Astrocyte (in vitro differentiated cells and primary cell): ENCODE measurements around the gene HS6ST3. TPM values are rescaled to one million over a fixed set of nuclear protein-coding genes. Genes with fewer than 3 reads are reported as not detected.

ENCODE experiments used
- DNase-seq: peaks from one replicate; pipeline ENCODE4 v3.0.0-alpha.2; 2010; ENCODE audit warnings: low read depth
- FAIRE-seq: peaks from 2 replicates; lab custom pipeline; 2011; peaks lifted over from hg19 to GRCh38; lab: Jason Lieb, UNC
- H2AFZ ChIP-seq: 2 replicates; pipeline ENCODE4 v1.6.0; 2012; ENCODE audit warnings: low read depth, low read length, inconsistent platforms
- H3K27ac ChIP-seq: 2 replicates; pipeline ENCODE4 v1.5.1; 2011; ENCODE audit warnings: low read depth, low read length, inconsistent platforms
- H3K27me3 ChIP-seq: 2 replicates; pipeline ENCODE4 v1.6.0; 2011; ENCODE audit warnings: low read length, inconsistent platforms; ENCODE audit not compliant: insufficient read depth
- H3K36me3 ChIP-seq: 2 replicates; pipeline ENCODE4 v1.5.1; 2011; ENCODE audit warnings: low read length, inconsistent platforms; ENCODE audit not compliant: insufficient read depth
- H3K4me1 ChIP-seq: 2 replicates; pipeline ENCODE4 v1.5.1; 2011; ENCODE audit warnings: low read length, inconsistent platforms; ENCODE audit not compliant: insufficient read depth
- H3K4me2 ChIP-seq: 2 replicates; pipeline ENCODE4 v1.6.0; 2012; ENCODE audit warnings: low read length, inconsistent platforms
- H3K4me3 ChIP-seq: 2 replicates; pipeline ENCODE4 v1.5.1; 2011; ENCODE audit warnings: low read depth, mild to moderate bottlenecking, low read length, inconsistent platforms; ENCODE audit not compliant: insufficient read depth
- H3K79me2 ChIP-seq: 2 replicates; pipeline ENCODE4 v1.6.0; 2012; ENCODE audit warnings: mild to moderate bottlenecking, low read length, inconsistent platforms; ENCODE audit not compliant: insufficient read depth
- H3K9ac ChIP-seq: 2 replicates; pipeline ENCODE4 v1.6.0; 2012; ENCODE audit warnings: mild to moderate bottlenecking, low read length, inconsistent platforms
- H3K9me3 ChIP-seq: 2 replicates; pipeline ENCODE4 v1.5.1; 2012; ENCODE audit warnings: low read depth, mild to moderate bottlenecking, low read length, inconsistent platforms; ENCODE audit not compliant: insufficient read depth
- H4K20me1 ChIP-seq: 2 replicates; pipeline ENCODE4 v1.6.0; 2012; ENCODE audit warnings: low read length, inconsistent platforms; ENCODE audit not compliant: insufficient read depth
- H3K27ac Mint-ChIP-seq: one replicate; pipeline ENCODE4 v1.8.0; 2021; ENCODE audit warnings: mild to moderate bottlenecking, mixed read lengths; ENCODE audit not compliant: unreplicated experiment
- H3K27me3 Mint-ChIP-seq: one replicate; pipeline ENCODE4 v1.8.0; 2021; ENCODE audit warnings: low read depth, mixed read lengths; ENCODE audit not compliant: unreplicated experiment
- H3K36me3 Mint-ChIP-seq: one replicate; pipeline ENCODE4 v1.8.0; 2021; ENCODE audit warnings: low read depth, mixed read lengths; ENCODE audit not compliant: unreplicated experiment
- H3K4me1 Mint-ChIP-seq: one replicate; pipeline ENCODE4 v1.8.0; 2021; ENCODE audit warnings: low read depth, mixed read lengths; ENCODE audit not compliant: unreplicated experiment
- H3K4me3 Mint-ChIP-seq: one replicate; pipeline ENCODE4 v1.8.0; 2021; ENCODE audit warnings: mild to moderate bottlenecking, moderate library complexity, mixed read lengths; ENCODE audit not compliant: unreplicated experiment
- H3K9me3 Mint-ChIP-seq: one replicate; pipeline ENCODE4 v1.8.0; 2021; ENCODE audit warnings: mild to moderate bottlenecking, mixed read lengths; ENCODE audit not compliant: unreplicated experiment
- CTCF ChIP-seq: IDR thresholded peaks from 2 replicates; pipeline ENCODE4 v1.5.1; 2011; ENCODE audit warnings: low read depth, mild to moderate bottlenecking, inconsistent platforms, low read length, moderate library complexity; ENCODE audit not compliant: insufficient read depth
- EZH2 ChIP-seq: IDR thresholded peaks from 2 replicates; pipeline ENCODE4 v1.6.1; 2012; ENCODE audit warnings: mild to moderate bottlenecking, low read length, inconsistent platforms; ENCODE audit not compliant: insufficient read depth
- total RNA-seq: library from RNA; stranded (reverse); gene quantifications from 2 replicates; pipeline ENCODE4 v1.2.1, GENCODE V29; 2021

HS6ST3 gene
- total RNA-seq, 1 donor from 2014 or later, result 0.07 TPM

- no peaks in the 10 kb centered on the region for H3K79me2 ChIP-seq
- no peaks in the 10 kb centered on the region for H3K36me3 Mint-ChIP-seq
- TF ChIP-seq CTCF (no peak), EZH2 (no peak)
- H3K4me3 ChIP-seq, result no peak overlapping the region
- no peak overlapping the region for H2AFZ ChIP-seq
- H3K4me3 Mint-ChIP-seq, result no peak overlapping the region
- H3K27me3 ChIP-seq, result no peaks in the 10 kb centered on the region
- no peak overlapping the region for H3K4me2 ChIP-seq
- no peaks in the 10 kb centered on the region for H3K9me3 ChIP-seq
- H3K4me1 ChIP-seq, result no peaks in the 10 kb centered on the region
- no peak overlapping the region for H3K27ac ChIP-seq
- no peak for DNase-seq
- FAIRE-seq, result no peak
- H3K9ac ChIP-seq, result no peak overlapping the region
- H3K27ac Mint-ChIP-seq, result no peak overlapping the region
- H3K4me1 Mint-ChIP-seq, result no peaks in the 10 kb centered on the region
- H3K27me3 Mint-ChIP-seq, result no peaks in the 10 kb centered on the region
- H4K20me1 ChIP-seq, result no peaks in the 10 kb centered on the region
- no peaks in the 10 kb centered on the region for H3K36me3 ChIP-seq
- H3K9me3 Mint-ChIP-seq, result no peaks in the 10 kb centered on the region
These were observed 768.4 kb downstream of the HS6ST3 start for GRCh38 chr13:96858133-96858826.

GRCh38 chr13:96860882-96861281, 771.0 kb downstream of the HS6ST3 start:
- Mint-ChIP-seq H3K36me3 (no peaks in the 10 kb centered on the region), H3K4me1 (no peaks in the 10 kb centered on the region)
- FAIRE-seq, result no peak

More at GRCh38 chr13:96860882-96861281, 771.0 kb downstream of the HS6ST3 start:
- no peak overlapping the region for H3K4me3 Mint-ChIP-seq
- Histone ChIP-seq H4K20me1 (no peaks in the 10 kb centered on the region), H2AFZ (no peak overlapping the region), H3K36me3 (no peaks in the 10 kb centered on the region), H3K4me1 (no peaks in the 10 kb centered on the region), H3K27ac (no peak overlapping the region), H3K9me3 (no peaks in the 10 kb centered on the region), H3K9ac (no peak overlapping the region), H3K4me3 (no peak overlapping the region), H3K79me2 (no peaks in the 10 kb centered on the region), H3K4me2 (no peak overlapping the region), H3K27me3 (no peaks in the 10 kb centered on the region)
- H3K27ac Mint-ChIP-seq, result no peak overlapping the region
- TF ChIP-seq CTCF (no peak), EZH2 (no peak)
- no peaks in the 10 kb centered on the region for H3K27me3 Mint-ChIP-seq
- no peak for DNase-seq
- no peaks in the 10 kb centered on the region for H3K9me3 Mint-ChIP-seq
